ENCODE data around the gene ATP9B.

DNA sequence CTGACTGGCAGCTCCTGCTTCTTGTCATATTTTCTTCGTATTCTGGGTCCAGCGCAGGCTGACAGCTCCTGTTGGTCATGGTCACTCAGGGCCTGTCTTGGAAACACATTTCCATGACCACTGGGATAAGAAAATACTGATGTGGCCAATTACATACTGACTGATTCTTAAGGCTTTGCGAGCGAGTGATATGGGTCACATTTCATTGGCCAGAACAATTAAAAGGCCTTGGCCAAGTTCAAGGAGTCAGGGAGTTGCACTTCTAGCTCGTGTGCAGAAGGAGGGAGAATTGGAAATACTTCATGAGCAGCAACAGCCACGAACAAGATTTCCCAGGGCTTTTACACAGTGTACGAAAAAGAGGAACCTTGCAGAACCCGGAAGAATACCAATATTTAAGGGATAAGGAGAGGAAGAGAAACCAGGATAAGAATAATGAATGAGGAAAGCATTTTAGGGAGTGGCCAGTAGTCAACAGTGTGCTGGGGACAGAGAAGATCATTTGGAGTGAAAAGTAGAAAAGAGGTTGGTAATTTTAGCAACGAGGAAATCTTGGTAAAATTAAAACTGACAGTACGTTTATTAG lies 149.5 kb downstream of the ATP9B start:
- no peak for TF ChIP-seq EZH2phosphoT487 (IDR thresholded peaks at IDR 0.05; ENCODE audit: low read length)
- TF ChIP-seq, protein P1, sequence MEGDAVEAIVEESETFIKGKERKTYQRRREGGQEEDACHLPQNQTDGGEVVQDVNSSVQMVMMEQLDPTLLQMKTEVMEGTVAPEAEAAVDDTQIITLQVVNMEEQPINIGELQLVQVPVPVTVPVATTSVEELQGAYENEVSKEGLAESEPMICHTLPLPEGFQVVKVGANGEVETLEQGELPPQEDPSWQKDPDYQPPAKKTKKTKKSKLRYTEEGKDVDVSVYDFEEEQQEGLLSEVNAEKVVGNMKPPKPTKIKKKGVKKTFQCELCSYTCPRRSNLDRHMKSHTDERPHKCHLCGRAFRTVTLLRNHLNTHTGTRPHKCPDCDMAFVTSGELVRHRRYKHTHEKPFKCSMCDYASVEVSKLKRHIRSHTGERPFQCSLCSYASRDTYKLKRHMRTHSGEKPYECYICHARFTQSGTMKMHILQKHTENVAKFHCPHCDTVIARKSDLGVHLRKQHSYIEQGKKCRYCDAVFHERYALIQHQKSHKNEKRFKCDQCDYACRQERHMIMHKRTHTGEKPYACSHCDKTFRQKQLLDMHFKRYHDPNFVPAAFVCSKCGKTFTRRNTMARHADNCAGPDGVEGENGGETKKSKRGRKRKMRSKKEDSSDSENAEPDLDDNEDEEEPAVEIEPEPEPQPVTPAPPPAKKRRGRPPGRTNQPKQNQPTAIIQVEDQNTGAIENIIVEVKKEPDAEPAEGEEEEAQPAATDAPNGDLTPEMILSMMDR (IDR thresholded peaks at IDR 0.05; ENCODE audit: low read length): no peak
- no peak for TF ChIP-seq EZH2 (optimal IDR thresholded peaks at IDR 0.05; ENCODE audit: low read depth, low read length)

Data from MM.1S (cell line).